GM18519 (cell line): ENCODE data around the gene HRNR.

Experiments used
- ATAC-seq: cut with Tn5 transposase; IDR thresholded peaks from one replicate; pipeline ENCODE4 v1.9.1; 2021; ENCODE audit warnings: mild to moderate bottlenecking, moderate library complexity; ENCODE audit not compliant: unreplicated experiment, low FRiP score

The HRNR gene

GRCh38 chr1:152189657-152190442 is 34.1 kb downstream of the HRNR start:
- no peak for ATAC-seq

DNA sequence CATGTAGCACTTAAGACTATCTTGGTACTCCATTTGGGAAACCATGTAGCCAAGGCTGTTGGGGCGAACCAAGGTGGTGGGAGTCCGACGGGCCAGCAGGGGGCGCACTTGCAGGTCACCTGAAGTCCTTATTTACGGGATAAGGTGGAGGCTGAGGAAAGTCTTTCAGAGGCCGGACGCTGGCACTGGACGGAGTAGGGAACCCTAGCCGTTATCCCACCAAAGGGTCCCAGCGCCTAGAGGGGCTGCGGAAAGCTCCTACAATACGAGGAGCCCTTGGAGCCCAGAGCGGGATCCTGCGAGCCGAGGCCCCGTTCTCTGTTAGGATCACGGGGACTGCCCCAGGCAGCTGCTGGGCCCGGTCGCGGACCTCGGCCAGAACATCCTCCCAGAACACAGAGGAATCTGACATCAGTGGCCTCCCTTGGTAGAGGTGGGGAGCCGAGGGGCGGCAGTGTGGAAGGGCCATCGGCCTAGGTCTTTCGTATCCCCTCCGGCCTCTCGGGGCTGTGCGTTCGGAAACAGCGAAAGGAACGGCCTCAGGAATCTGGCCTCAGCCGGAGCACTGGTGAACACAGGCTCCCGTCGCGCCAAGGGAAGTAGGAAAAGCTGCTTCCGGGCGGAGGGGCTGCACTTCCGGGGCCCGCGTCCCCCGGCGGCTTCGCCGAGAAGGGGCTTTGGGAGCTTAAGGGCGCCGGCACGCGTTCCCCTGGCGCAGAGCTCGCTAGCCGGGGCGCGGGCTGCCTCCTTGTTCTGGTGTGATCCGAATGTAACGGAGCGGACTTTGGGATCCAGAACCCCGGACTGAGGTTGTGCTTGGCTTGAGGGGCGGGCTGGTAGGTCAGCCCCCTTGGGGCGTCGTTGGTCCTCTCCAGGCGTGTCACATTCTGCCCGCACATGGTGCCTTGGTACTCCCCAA is 35.1 kb downstream of the HRNR start:
- ATAC-seq: no peak

DNA sequence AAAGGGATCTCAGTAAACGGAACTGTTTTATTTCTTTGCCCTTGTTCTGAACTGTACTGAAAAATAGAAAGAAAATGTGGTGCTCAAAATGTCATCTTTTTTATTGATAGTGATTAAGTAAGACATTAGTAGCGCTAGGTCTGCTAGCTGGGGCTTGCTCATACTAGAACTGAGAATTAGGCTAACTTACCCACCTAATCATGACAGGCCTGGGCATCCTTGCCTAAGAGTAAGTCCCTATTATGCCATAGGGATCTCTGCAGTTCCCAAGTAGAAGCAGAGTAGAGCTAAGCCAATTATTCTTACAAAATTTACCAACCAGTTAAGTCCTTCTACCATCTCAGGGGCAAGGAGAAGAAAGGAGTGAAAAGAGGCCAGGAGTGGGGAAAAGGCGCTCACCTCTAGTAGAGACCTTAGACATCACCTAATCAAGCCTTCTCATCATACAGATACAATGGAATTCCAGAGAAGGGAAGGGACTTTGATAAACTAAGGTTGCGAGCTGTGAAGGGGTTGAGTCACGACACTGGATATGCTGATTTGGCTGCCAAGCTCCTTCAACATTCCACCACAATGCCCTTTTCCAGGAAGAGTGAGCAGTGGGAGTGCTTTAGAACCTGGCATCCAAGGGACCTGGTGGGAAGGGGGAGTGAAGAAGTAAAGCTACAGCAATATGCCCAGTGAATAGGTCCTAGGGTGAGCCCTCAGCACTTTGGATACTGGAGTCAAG is 37.3 kb downstream of the HRNR start:
- ATAC-seq: no peak

DNA sequence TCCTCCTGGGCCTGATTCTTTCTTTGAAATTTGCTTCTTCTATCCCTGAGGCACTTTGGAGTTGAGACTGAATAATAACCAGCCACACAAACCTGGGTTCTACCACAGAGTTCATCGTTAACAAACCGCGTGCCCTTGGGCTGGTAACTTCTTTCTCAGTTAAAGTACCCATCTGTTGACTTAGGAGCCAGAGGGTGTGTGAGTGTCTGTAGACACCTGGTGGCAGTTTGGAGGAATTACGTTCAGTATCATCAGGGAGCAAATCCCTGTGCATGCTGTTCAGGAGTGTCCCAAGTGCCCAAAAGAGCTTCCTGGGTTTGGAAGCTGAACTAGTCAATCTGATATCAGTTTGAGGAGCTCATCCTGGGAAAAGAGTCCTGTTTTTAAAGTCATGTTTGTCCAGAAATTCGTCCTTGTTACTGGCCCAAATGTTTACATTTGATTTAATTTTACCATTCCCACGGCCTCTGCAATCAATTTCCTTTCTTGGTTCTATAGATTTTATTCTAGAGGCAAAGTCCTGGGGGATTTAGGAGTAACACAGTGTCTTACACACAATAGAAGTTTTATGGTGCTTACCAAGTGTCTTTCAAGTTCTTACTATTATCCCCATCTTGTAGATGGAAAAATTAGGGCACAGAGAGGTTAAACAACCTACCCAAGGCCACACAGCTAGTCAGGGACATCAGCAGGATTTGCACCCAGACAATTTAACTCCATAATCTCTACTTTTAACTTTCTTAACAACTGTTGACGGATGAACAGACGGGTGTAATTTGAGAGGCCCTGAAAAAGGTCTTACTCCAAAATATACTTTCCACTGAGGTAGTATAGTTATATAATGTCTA is 38.2 kb downstream of the HRNR start:
- ATAC-seq: no peak

GRCh38 chr1:152182944-152183361 is 41.0 kb downstream of the HRNR start:
- no peak for ATAC-seq

DNA sequence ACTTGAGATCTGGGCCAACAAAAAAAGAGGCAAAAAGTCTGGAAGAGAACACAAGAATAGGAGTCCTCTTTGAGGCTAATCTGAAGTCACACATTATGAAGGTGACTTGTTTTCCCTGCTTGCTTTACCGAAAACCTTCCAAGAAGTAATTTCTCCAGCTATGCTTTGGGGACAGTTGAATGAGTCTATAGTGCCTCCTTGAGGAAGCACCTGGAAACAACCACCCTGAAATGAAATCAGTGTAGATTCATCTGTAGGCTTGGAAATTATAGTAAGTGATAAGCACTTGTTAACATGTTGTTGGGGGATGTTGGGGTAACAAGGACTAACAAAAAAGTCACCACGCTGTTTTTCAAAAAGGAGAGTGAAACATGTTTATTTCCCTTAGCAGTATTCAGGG is 41.6 kb downstream of the HRNR start:
- ATAC-seq: no peak

GRCh38 chr1:152179566-152179965 is 44.4 kb downstream of the HRNR start:
- ATAC-seq: no peak

GRCh38 chr1:152170287-152170905 is 53.6 kb downstream of the HRNR start:
- no peak for ATAC-seq

GRCh38 chr1:152169366-152170025 is 54.5 kb downstream of the HRNR start:
- no peak for ATAC-seq

- no peak for ATAC-seq
These were observed 55.5 kb downstream of the HRNR start for GRCh38 chr1:152168535-152168868.

DNA sequence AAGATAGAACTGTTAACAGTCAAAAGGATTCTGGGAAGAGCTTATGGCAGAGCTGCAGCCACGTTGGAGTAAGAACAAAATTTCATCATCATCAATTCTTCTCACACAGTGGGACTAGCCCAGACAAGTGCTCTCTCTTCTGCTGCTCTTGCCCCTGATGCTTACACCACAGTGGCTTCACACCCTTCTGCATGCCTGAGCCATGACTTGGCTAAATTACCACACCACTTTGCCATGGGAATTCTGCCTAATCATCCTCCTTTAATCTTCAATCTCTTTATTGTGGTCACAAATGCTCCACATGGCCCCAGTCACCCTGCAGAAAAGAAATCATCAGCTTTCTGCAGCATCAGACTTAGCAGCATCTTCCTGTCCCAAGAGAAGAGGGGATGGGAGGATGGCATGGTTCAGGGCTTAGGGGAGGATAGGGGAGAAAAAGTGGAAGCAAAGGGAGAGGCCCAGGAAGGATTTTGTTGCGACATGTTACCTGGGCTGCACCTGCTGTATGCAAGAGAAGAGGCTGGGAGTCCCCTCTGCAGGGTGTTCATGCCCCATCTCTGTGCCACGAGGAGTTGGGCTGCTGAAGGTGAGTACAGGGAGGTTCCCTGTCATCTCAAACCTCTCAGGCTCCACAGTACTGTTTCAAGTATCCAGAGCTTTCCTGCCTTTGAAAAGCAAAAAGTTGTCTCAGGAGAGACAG is 56.0 kb downstream of the HRNR start:
- ATAC-seq: no peak

- ATAC-seq: no peak
These were observed 57.0 kb downstream of the HRNR start for GRCh38 chr1:152166966-152167365.

GRCh38 chr1:152165286-152166077 is 58.5 kb downstream of the HRNR start:
- no peak for ATAC-seq

- ATAC-seq: no peak
These were observed 59.4 kb downstream of the HRNR start for GRCh38 chr1:152164517-152165136.

DNA sequence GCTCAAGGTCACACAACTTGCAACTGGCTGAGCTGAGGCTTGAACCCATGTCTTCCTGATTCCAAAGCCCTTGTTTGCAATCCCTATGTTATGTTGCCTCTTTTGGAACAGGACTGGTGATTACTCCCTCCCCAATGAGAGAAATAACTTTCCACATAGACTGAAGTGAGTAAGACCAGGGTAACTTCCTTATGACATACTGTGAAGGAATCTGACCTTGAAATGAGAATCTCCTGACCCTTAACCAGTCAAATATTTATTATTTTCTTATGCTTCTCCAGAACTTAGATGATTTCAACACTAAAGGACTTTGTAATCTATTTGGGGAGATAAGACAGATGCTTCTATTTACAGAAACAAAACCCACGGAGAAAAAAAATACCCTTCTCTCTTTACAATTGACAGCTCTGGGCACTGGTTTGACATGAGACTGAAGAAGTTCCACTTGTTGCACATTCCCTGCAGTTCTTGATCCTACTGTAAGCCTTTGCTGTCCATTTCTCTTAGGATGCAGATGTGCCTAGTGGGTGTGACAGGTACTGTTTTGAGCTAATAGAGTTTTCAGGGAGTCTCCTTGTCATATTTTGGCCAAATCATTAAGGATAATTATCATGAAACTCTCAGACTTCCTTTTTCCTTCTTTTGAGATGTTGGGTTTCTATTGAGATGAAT is 61.1 kb downstream of the HRNR start:
- ATAC-seq: no peak
